HS-27A (cell line): ENCODE data around the gene NELL1.

ENCODE experiments used
- DNase-seq: peaks from one replicate; pipeline ENCODE4 v3.0.0-alpha.2; 2012; ENCODE audit warnings: low read depth, missing footprints

NELL1 gene

GRCh38 chr11:21489416-21490115 lies 820.2 kb downstream of the NELL1 start:
- no peak for DNase-seq

GRCh38 chr11:21492931-21493330 lies 823.5 kb downstream of the NELL1 start:
- DNase-seq = no peak

GRCh38 chr11:21494946-21495345 lies 825.6 kb downstream of the NELL1 start:
- DNase-seq = no peak

- DNase-seq = no peak
Observed at GRCh38 chr11:21495879-21496278, 826.5 kb downstream of the NELL1 start.

GRCh38 chr11:21501245-21501644 lies 831.9 kb downstream of the NELL1 start:
- no peak for DNase-seq

- DNase-seq = no peak
Observed at GRCh38 chr11:21505070-21505469, 835.7 kb downstream of the NELL1 start.

GRCh38 chr11:21511835-21512440 lies 842.6 kb downstream of the NELL1 start:
- DNase-seq = no peak

- no peak for DNase-seq
Observed at GRCh38 chr11:21514316-21514715, 844.9 kb downstream of the NELL1 start.

- no peak for DNase-seq
Observed at GRCh38 chr11:21520244-21520643, 850.9 kb downstream of the NELL1 start.

GRCh38 chr11:21529187-21529586 lies 859.8 kb downstream of the NELL1 start:
- DNase-seq = no peak

- no peak for DNase-seq
Observed at GRCh38 chr11:21534288-21534687, 864.9 kb downstream of the NELL1 start.

- no peak for DNase-seq
Observed at GRCh38 chr11:21537980-21538379, 868.6 kb downstream of the NELL1 start.

- DNase-seq = no peak
Observed at GRCh38 chr11:21541187-21541751, 871.9 kb downstream of the NELL1 start.

GRCh38 chr11:21543901-21544300 lies 874.5 kb downstream of the NELL1 start:
- no peak for DNase-seq

GRCh38 chr11:21545699-21546098 lies 876.3 kb downstream of the NELL1 start:
- DNase-seq = no peak

GRCh38 chr11:21546703-21547102 lies 877.3 kb downstream of the NELL1 start:
- DNase-seq = no peak

- DNase-seq = no peak
Observed at GRCh38 chr11:21552911-21553310, 883.5 kb downstream of the NELL1 start.

GRCh38 chr11:21553795-21554194 lies 884.4 kb downstream of the NELL1 start:
- DNase-seq = no peak

GRCh38 chr11:21554284-21554683 lies 884.9 kb downstream of the NELL1 start:
- DNase-seq = no peak

GRCh38 chr11:21556926-21557325 lies 887.5 kb downstream of the NELL1 start:
- no peak for DNase-seq

GRCh38 chr11:21560466-21560975 lies 891.1 kb downstream of the NELL1 start:
- DNase-seq = no peak

- DNase-seq = no peak
Observed at GRCh38 chr11:21561581-21561980, 892.2 kb downstream of the NELL1 start.

- no peak for DNase-seq
Observed at GRCh38 chr11:21564095-21564494, 894.7 kb downstream of the NELL1 start.
